Activated CD8-positive, alpha-beta T cell treated with anti-CD3 and anti-CD28 coated beads for 36 hours (primary cell): Measurements from ENCODE around the gene DNAJC6. TPM values are rescaled to one million over a fixed set of nuclear protein-coding genes. Genes with fewer than 3 reads are reported as not detected.

Experiments
- ATAC-seq: fragments of 200-7000 bp; cut with Tn5 transposase; one replicate; pipeline ENCODE4 v1.10.0; 2021; ENCODE audit warnings: mild to moderate bottlenecking, moderate library complexity
- CTCF ChIA-PET: fragments of 350-600 bp; sonication (Branson Sonifier 250); formaldehyde crosslinking; loops from one replicate; lab custom pipeline; 2021; ENCODE audit warnings: antibody characterized with exemption; lab: Charles Lee
- POLR2A ChIA-PET: fragments of 350-600 bp; sonication (Branson Sonifier 250); formaldehyde crosslinking; loops from one replicate; lab custom pipeline; 2021; ENCODE audit warnings: antibody characterized with exemption; lab: Charles Lee
- DNase-seq: peaks from one replicate; pipeline ENCODE4 v3.0.0-alpha.2; 2020
- H3K27ac Mint-ChIP-seq: one replicate; pipeline ENCODE4 v1.8.0; 2021; ENCODE audit warnings: mild to moderate bottlenecking, mixed read lengths
- H3K27me3 Mint-ChIP-seq: one replicate; pipeline ENCODE4 v1.8.0; 2021; ENCODE audit warnings: mixed read lengths
- H3K36me3 Mint-ChIP-seq: one replicate; pipeline ENCODE4 v1.8.0; 2021; ENCODE audit warnings: low read depth, mixed read lengths
- H3K4me1 Mint-ChIP-seq: one replicate; pipeline ENCODE4 v1.8.0; 2021; ENCODE audit warnings: low read depth, mixed read lengths
- H3K4me3 Mint-ChIP-seq: one replicate; pipeline ENCODE4 v1.8.0; 2021; ENCODE audit warnings: mild to moderate bottlenecking, moderate library complexity, mixed read lengths
- H3K9me3 Mint-ChIP-seq: one replicate; pipeline ENCODE4 v1.8.0; 2021; ENCODE audit warnings: mixed read lengths
- CTCF ChIP-seq: fragments of 200-600 bp; IDR thresholded peaks from one replicate; pipeline ENCODE4 v1.8.0; 2022; ENCODE audit warnings: antibody characterized with exemption, mild to moderate bottlenecking
- intact Hi-C: fragments of 100-400 bp; cut with micrococcal nuclease; formaldehyde crosslinking; loops from one replicate; pipeline ENCODE4 v1.10.0; 2022
- total RNA-seq, 2 experiments: library from RNA; stranded (reverse); gene quantifications; one replicate each; pipeline ENCODE4 v1.2.3, GENCODE V29; 2021

The DNAJC6 gene
- total RNA-seq, 2 experiments from 2014 or later, result 2.1 to 2.2 TPM

- Mint-ChIP-seq H3K27ac (no peak overlapping the region), H3K4me3 (no peak overlapping the region), H3K4me1 (no peaks in the 10 kb centered on the region), H3K36me3 (no peaks in the 10 kb centered on the region), H3K27me3 (no peaks in the 10 kb centered on the region), H3K9me3 (no peaks in the 10 kb centered on the region)
- CTCF ChIA-PET, result no interaction called here
- no peak for TF ChIP-seq CTCF
- no peak for DNase-seq
- POLR2A ChIA-PET, result no interaction called here
- intact Hi-C loops, result no loop called here
- no peak for ATAC-seq
Measured at GRCh38 chr1:65330021-65330420, 20.7 kb downstream of the DNAJC6 start.

DNA sequence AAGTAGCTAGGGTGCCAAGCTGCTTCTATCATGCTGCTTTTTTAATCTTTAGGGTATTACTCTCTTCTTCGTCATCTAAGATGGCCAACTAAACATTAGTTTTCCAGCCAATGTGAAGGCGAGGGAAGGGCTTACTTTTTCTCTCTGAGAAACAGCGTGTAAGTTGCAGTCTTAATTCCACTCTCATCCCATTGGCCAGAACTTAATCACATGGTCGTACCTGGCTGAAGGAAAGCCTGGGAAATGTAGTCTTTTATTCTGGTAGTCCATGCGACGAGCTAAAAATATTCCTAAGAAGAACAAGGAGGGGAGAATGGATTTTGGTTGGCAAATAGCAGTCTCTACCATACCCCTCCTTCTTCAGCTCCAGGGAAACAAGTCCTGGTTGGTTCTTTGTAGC lies 21.5 kb downstream of the DNAJC6 start:
- no peaks in the 10 kb centered on the region for H3K27me3 Mint-ChIP-seq
- intact Hi-C loops, result no loop called here
- H3K4me3 Mint-ChIP-seq, result no peak overlapping the region
- no peak overlapping the region for H3K27ac Mint-ChIP-seq
- no peaks in the 10 kb centered on the region for H3K4me1 Mint-ChIP-seq
- no peaks in the 10 kb centered on the region for H3K36me3 Mint-ChIP-seq
- ATAC-seq (no peak), DNase-seq (no peak)
- TF ChIP-seq CTCF, result no peak
- ChIA-PET POLR2A (no interaction called here), CTCF (no interaction called here)
- no peaks in the 10 kb centered on the region for H3K9me3 Mint-ChIP-seq

DNA sequence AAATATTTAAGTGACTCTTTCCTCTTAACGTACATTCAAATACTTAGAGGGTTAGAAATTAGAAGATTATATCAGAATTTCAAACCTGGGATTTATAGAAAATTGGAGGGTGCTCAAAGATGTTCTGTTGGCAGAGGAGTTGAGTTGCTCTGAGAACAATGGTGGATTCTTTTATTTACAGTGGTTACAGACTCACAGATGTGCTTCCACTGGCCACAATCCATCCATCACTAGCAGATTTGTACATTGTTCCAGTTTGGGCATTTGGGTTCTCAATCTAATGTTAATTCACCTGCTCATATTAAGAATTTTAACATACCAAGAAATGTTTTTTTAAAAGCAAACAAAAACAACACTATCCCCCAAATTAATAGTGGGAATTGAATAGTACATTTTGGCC lies 23.5 kb downstream of the DNAJC6 start:
- CTCF ChIA-PET, result interaction anchor here (1.4 kb wide), 1 partner anchor 15 kb away, joined by 3 read pairs; no protein-coding TSS in a partner anchor
- Mint-ChIP-seq H3K9me3 (no peaks in the 10 kb centered on the region), H3K27me3 (no peaks in the 10 kb centered on the region), H3K27ac (no peak overlapping the region), H3K4me1 (no peaks in the 10 kb centered on the region), H3K36me3 (no peaks in the 10 kb centered on the region), H3K4me3 (no peak overlapping the region)
- TF ChIP-seq CTCF, result no peak
- POLR2A ChIA-PET, result no interaction called here
- ATAC-seq, result no peak
- DNase-seq, result no peak
- intact Hi-C loops, result no loop called here

DNA sequence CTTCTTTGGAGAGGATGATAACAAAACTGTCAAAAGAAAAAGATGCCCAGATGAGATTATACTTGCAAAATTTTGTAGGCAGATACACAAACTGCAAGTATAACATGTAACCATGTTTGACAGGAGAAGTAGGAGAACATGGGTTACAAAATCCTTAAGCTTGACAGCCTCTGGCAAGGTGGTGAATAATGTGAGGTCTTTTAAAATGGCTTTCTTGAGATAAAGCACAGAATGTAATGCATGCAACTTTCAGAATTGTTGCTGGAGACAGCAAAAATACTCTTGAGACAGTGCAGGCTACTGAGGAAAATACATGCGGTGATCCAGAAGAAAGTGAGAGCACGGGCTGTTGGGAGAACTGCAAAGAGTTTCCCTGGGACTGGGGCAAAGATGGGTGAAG lies 24.7 kb downstream of the DNAJC6 start:
- Mint-ChIP-seq H3K27ac (no peak overlapping the region), H3K9me3 (no peaks in the 10 kb centered on the region), H3K4me1 (no peaks in the 10 kb centered on the region), H3K4me3 (no peak overlapping the region), H3K27me3 (no peaks in the 10 kb centered on the region), H3K36me3 (no peaks in the 10 kb centered on the region)
- TF ChIP-seq CTCF, result no peak
- POLR2A ChIA-PET, result no interaction called here
- CTCF ChIA-PET, result no interaction called here
- no peak for DNase-seq
- no peak for ATAC-seq
- intact Hi-C loops, result no loop called here

- Mint-ChIP-seq H3K9me3 (no peaks in the 10 kb centered on the region), H3K4me3 (no peak overlapping the region)
- intact Hi-C loops, result no loop called here
Measured at GRCh38 chr1:65339866-65340468, 30.6 kb downstream of the DNAJC6 start.

More at GRCh38 chr1:65339866-65340468, 30.6 kb downstream of the DNAJC6 start:
- DNase-seq (no peak), ATAC-seq (no peak)
- ChIA-PET POLR2A (no interaction called here), CTCF (no interaction called here)
- Mint-ChIP-seq H3K27ac (no peak overlapping the region), H3K27me3 (no peaks in the 10 kb centered on the region), H3K4me1 (no peaks in the 10 kb centered on the region), H3K36me3 (no peaks in the 10 kb centered on the region)
- TF ChIP-seq CTCF, result no peak
